ENCODE data around the gene ARL15.

- TF ChIP-seq FOS (IDR thresholded peaks at IDR 0.05; ENCODE audit: low read depth, low read length): no peak
- TF ChIP-seq, protein P1, sequence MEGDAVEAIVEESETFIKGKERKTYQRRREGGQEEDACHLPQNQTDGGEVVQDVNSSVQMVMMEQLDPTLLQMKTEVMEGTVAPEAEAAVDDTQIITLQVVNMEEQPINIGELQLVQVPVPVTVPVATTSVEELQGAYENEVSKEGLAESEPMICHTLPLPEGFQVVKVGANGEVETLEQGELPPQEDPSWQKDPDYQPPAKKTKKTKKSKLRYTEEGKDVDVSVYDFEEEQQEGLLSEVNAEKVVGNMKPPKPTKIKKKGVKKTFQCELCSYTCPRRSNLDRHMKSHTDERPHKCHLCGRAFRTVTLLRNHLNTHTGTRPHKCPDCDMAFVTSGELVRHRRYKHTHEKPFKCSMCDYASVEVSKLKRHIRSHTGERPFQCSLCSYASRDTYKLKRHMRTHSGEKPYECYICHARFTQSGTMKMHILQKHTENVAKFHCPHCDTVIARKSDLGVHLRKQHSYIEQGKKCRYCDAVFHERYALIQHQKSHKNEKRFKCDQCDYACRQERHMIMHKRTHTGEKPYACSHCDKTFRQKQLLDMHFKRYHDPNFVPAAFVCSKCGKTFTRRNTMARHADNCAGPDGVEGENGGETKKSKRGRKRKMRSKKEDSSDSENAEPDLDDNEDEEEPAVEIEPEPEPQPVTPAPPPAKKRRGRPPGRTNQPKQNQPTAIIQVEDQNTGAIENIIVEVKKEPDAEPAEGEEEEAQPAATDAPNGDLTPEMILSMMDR (conservative IDR thresholded peaks at IDR 0.05; ENCODE audit: low read depth, low read length): no peak
- TF ChIP-seq POLR2A (IDR thresholded peaks at IDR 0.05; ENCODE audit: low read depth, low read length): no peak
- no peak for TF ChIP-seq RCOR1 (IDR thresholded peaks at IDR 0.05; ENCODE audit: insufficient replicate concordance, low read length)
- no peak for TF ChIP-seq RAD21 (IDR thresholded peaks at IDR 0.05; ENCODE audit: low read length)
Measured at GRCh38 chr5:54212331-54212730, 98.0 kb downstream of the ARL15 start.
